Dermis microvascular lymphatic vessel endothelial cell (primary cell): ENCODE data around the gene OTUD7B. TPM values are rescaled to one million over a fixed set of nuclear protein-coding genes. Genes with fewer than 3 reads are reported as not detected.
"Not testable (repeated sequence)": the region's sequence is repeated elsewhere in the genome, so short reads cannot be mapped to it uniquely, and the experiment has no call there.

Experiments used
- DNase-seq, 2 donors: peaks; one replicate each; pipeline versions ENCODE4 v3.0.0 to v3.0.0-alpha.2; 2010; ENCODE audit warnings: low read depth in 2 of 2
- total RNA-seq: library from RNA; depleted of rRNA; stranded (reverse); fragments of >200 nt; gene quantifications from 2 replicates; pipeline ENCODE4 v1.2.1, GENCODE V29; 2014

OTUD7B gene
- total RNA-seq, result 8.7 and 9.6 TPM in 2 replicates

DNA sequence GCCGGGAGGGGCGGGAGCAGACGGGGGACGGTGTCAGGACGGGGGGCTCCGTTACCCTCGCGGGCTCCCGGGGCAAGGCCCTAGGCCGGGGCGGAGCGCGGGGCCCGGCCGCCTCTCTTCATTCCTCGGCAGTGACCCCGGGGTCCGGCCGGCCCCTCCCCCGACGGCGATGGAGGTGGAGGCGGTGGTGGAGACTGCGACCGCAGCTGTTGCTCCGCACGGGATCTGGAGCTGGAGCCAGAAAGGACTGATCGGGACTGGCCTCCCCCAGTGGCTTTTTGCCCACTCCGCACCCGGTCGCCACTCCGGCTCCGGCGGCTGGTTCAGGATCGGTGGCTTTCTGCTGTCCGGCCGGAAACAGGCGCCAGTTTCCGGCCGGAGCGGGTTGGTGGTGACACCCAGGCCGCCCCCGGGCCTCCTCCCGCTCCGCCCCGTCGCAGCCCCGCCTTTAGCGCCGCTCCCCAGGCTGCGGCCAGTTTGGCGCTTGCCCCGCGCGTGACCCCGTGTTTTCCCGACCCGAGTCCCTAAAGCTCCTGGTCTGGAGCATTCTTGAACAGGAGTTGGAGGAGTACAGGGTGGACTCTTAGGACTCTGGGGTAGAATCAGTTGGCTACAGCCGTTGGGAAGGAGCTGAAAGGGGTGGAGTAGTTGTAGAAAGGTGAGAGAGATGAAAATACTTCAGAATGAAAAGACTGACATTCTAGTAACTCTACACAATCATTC lies at the start of gene OTUD7B:
Gene OTUD7B, minus strand, starts transcription at position 334 of the 723 bp plus-strand sequence. CDS start 33,216 bp downstream, outside the sequence.
- DNase-seq, result peak; percentile 60 to 88

- DNase-seq, result no peak
These were observed 49.7 kb upstream of the OTUD7B start for GRCh38 chr1:150060260-150060659.

GRCh38 chr1:150056407-150056806 lies 45.9 kb upstream of the OTUD7B start:
- no peak for DNase-seq

GRCh38 chr1:150055507-150055906 lies 45.0 kb upstream of the OTUD7B start:
- DNase-seq, result not testable (repeated sequence)

DNA sequence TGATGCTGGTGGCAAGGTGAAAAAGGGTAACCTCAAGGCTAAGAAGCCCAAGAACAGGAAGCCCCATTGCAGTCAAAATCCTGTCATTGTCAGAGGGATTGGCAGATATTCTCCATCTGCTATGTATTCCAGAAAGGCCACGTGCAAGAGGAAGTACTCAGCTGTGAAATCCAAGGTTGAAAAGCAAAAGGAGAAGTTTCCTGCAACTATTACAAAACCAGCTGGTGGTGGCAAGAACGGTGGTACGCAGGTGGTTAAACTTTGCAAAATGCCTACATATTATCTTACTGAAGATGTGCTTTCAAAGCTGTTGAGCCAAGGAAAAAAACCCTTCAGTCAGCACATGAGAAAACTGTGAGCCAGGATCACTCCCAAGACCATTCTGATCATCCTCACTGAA lies 43.4 kb upstream of the OTUD7B start:
- no peak for DNase-seq

DNA sequence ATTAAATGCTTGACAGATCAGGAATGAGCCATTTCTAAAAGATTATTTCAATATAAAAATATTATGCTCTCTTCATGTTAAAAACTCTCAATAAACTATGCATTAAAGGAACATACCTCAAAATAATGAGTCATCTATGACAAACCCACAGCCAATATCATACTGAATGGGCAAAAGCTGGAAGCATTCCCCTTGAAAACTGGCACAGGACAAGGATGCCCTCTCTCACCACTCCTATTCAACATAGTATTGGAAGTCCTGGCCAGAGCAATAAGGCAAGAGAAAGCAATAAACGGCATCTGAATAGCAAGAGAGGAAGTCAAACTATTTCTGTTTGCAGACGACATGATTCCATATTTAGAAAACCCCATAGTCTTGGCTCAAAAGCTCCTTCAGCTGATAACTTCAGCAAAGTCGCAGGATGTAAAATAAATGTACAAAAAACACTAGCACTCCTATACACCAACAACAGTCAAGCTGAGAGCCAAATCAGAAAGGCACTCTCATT lies 41.4 kb upstream of the OTUD7B start:
- DNase-seq, result not testable (repeated sequence)

- no peak for DNase-seq
These were observed 40.5 kb upstream of the OTUD7B start for GRCh38 chr1:150051089-150051373.

- DNase-seq, result no peak
These were observed 39.4 kb upstream of the OTUD7B start for GRCh38 chr1:150049926-150050325.

DNA sequence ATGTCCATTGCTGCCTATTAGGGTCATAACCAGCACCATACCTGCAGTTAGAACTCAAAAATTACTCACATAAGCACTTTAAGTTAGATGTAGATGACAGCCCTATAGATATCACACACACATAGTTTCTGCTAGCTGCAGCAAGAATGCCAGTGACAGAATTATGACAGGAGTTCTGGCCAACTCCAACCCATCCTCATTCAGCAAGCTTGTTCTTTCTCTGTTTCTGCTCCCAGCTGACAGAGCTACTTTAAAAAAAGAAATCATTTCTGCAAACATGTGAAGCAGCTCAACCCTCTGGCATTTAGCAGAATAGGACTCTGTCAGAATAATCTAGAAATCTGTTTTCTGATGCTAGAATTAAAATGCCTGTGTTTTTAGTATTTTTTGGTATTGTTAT lies 23.8 kb upstream of the OTUD7B start:
- DNase-seq, result no peak

DNA sequence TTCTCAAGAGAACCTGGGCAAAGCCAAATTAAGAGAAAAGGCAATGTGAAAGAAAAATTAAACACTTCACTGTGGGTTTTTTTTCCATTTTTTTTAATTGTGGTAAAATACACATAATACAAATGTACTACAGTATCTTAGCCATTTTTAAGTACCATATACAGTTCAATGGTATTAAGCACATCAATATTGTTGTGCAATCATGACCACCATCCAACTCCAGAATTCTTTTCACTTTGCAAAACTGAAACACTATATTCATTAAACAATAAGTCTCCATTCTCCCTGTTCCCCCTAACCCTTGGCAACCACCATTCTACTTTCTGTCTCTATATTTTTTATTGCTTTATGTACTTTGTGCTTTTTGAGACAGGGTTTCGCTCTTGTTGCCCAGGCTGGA lies 17.8 kb upstream of the OTUD7B start:
- no peak for DNase-seq

GRCh38 chr1:150024156-150024555 lies 13.6 kb upstream of the OTUD7B start:
- DNase-seq, result no peak

DNA sequence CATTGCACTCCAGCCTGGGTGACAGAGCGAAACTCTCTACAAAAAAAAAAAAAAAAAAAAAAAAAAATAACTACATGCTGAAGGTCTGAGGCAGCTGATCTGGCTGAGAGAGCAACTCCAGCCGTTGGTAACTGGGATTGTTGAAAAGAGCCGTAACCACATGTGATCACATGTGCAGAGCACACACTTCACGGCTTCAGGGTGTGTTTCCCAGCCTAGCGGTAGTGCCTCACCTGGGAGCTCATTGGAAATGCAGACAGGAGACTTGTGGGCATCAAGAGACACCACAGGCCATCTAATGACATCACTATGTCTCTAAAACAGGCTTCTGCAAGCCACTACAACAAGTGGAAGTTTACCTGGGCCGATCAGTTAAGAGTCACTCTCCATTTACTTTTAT lies 11.8 kb upstream of the OTUD7B start:
- DNase-seq, result no peak

DNA sequence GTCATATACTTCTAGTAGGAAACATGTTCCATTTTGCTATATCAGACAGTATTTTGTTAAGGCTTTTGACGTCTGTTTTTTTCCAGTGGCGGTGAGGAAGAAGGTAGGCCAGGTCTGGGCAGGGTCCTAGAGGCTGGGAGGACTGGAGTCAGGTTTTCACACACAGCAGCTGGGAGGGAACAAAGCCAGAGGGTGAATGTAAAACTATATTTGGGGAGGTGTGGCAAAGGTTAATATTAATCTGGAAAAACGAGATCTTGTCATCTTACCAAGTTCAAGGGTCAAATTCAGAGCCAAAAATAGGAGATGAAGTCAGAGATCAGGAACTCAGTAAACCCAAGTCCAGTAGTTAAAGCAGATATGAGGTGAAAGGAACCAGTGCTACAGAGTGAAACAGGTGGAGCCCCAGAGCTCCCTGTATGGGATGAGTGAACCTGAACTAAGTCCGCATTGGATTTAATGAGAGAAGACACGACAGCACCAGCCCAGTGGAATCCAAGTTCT lies 10.7 kb upstream of the OTUD7B start:
- DNase-seq, result peak; percentile 10 to 43

GRCh38 chr1:150020711-150021110 lies 10.2 kb upstream of the OTUD7B start:
- DNase-seq, result no peak

- DNase-seq, result no peak
These were observed 7.6 kb upstream of the OTUD7B start for GRCh38 chr1:150018165-150018564.

GRCh38 chr1:150017206-150017750 lies 6.8 kb upstream of the OTUD7B start:
- DNase-seq, result no peak

- DNase-seq, result no peak
These were observed 5.2 kb upstream of the OTUD7B start for GRCh38 chr1:150015651-150016131.

DNA sequence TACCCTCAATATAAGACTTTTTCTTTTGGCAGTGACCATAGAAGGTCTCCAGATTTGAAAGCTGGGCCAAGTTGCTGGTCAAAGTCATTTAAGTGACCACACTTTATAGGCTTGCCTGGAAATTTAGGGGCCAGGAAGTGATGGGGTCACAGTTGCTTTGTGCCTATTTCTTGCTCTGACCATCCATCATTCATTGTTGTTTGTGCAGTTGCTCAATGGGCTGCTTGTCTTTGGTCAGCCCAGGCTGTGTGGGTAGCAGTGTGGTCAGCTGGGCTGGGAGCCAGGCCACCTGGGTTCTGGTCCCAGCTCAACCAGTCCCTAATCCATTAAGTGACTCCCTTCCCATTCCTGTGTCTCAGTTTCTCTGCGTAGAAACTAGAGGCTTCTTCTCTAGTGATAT lies 2.1 kb upstream of the OTUD7B start:
- DNase-seq, result no peak

DNA sequence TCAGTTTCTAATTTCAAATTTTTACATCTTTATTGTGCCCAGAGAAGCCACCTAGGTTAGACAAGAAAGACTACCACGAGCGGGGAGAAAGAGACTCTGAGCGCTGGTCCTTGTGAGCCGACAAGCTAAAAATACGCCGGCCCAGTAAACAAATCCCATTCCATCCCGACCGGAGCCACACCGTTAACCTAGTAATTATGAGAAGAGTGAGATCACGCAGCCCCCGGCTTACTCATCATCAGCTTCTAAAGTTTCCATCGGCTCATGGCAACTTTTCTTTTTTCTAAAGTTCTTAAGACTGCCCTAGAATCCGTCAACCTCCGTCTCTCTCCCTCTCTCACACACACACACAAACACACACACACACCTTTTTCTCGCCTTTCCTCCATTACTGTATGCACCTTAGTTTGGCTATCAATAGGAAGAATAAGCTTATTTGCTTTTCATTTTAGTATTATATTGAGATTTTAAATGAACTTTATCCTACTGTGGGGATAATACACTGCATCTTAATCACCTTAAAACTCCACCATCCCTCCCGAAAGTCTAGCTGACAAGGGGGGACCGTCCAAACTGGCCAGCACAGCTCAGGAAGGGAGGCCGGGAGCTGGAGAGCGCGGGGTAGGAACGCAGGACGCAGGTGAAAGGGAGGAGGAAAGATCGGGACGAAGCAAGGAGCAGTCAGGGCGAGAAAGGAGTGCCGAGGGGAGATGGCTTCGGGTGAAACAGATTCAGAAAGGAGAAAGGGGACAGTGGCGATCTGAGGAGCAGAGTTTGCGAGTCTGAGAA lies 728 bp downstream of the OTUD7B start:
- DNase-seq, result peak; percentile 47 to 92

DNA sequence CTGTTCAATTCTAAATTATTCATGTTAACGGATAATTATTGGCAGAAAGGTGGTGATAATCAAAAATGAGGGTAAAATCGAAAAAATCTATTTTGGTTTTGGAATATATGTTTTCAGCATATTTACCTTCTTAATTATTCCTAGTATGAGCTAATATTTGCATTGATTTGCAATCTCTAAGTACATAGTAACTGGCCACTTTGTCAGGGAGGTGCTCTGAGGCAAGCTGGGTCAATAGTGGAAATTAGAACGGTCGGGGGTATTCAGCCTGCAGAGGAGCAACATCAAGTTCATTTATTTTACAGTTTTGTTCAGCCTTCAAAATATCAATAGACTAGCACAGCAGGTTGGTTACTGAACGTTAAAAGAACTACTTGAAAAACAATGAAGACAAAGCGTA lies 1.8 kb downstream of the OTUD7B start:
- DNase-seq, result no peak

DNA sequence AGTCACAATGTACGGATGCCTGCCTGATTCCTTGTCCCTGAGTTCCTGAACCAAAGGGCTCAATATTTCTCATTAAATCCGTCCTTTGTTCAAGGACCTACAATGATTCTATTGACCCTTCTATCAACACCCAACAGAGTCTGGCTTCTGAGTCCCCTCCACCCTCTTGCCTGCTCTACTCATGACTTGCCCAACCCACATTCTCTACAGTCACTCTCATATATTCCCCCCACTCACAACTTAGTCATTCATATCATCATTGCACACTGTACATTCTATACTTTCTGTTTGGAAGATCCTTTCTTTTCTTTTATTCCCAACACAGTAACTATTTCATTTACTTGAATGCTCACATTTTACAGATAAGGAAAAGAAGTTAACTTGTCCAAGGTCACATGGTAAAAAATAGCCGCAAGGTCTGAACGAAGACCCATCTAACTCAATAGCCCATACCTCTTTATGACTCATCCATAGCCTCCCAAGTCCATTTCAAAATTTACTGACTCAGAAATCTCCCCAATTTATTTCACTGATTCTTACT lies 3.6 kb downstream of the OTUD7B start:
- no peak for DNase-seq

DNA sequence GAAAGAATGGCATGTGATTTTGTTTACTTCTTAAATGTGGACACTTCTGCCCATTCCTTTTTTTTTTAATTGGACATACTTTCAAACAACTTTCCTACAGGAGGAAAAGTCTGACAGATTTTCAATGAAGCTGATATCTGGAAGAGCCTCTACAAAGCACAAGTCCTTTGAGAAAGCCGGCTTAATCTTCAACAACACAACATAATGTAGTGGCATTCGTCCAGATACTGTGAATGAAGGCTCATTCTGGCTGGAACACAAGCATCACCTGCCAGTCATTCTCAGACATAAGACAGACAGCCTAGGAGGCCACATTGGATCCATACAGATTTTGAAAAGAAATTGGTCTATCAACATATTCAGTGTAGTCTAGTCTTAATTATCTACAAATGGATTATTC lies 4.9 kb downstream of the OTUD7B start:
- DNase-seq, result no peak
